Measurements from ENCODE around the gene KIZ. TPM values are rescaled to one million over a fixed set of nuclear protein-coding genes. Genes with fewer than 3 reads are reported as not detected.

KIZ gene, protein sequence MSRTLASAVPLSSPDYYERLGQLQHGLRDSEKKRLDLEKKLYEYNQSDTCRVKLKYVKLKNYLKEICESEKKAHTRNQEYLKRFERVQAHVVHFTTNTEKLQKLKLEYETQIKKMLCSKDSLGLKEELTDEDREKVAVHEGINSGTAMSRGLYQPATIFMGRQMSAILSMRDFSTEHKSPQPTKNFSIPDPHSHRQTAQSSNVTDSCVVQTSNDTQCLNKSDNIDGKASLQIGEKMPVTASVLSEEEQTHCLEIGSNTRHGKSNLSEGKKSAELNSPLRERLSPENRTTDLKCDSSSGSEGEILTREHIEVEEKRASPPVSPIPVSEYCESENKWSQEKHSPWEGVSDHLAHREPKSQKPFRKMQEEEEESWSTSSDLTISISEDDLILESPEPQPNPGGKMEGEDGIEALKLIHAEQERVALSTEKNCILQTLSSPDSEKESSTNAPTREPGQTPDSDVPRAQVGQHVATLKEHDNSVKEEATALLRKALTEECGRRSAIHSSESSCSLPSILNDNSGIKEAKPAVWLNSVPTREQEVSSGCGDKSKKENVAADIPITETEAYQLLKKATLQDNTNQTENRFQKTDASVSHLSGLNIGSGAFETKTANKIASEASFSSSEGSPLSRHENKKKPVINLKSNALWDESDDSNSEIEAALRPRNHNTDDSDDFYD
- 10 to 100 TPM; 12.2 to 19.5 TPM for total RNA-seq

DNA sequence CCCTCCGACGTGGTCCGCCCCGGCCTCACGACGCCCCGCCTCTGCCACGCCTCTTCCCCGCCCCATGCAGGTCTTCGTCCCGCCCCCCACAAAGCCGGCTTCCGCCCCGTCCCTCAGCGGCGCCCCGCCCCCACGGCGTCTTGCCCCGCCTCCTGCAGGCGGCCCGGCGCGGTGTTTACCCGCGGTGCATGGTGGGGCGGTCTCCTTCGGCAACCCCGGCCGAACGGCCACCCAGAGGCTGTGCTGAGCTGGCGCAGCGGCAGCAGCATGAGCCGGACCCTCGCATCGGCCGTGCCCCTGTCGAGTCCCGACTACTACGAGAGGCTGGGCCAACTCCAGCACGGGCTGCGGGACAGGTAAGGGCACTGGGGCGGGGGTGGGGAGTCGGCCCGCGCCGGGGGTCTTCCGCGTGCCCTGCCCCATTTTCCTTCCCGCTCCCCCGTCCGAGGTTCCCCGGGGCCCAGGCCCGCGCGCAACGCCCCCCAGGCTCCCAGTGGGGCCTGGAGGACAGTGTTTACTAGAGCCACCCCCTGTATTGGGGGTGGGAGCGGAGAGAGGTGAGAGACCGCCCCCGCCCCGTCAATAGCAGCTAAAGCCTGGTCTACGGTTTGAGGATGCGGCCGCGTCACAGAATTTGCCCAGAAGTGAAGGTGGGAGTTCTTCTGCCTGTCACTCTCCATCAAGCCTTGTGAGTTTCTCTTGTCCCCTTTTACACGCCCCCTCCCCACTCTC is at the start of gene KIZ:
Gene KIZ, plus strand, starts transcription at position 234 of the 732 bp plus-strand sequence. Its CDS starts 34 bp downstream, at position 268.
- Mint-ChIP-seq H3K9me3 (no peaks in the 10 kb centered on the region), H3K36me3 (no peaks in the 10 kb centered on the region), H3K27ac (peak within 1 kb of the TSS; percentile 85)
- DNase-seq (ENCODE audit: low spot score in 2 of 2) (peak; percentile 95 to 99), ATAC-seq (peak; percentile 97)

GRCh38 chr20:21077809-21078345 is 48.0 kb upstream of the KIZ start:
- H3K36me3 Mint-ChIP-seq: no peaks in the 10 kb centered on the region
- no peak for DNase-seq (ENCODE audit: low spot score in 2 of 2)
- no peak for ATAC-seq

DNA sequence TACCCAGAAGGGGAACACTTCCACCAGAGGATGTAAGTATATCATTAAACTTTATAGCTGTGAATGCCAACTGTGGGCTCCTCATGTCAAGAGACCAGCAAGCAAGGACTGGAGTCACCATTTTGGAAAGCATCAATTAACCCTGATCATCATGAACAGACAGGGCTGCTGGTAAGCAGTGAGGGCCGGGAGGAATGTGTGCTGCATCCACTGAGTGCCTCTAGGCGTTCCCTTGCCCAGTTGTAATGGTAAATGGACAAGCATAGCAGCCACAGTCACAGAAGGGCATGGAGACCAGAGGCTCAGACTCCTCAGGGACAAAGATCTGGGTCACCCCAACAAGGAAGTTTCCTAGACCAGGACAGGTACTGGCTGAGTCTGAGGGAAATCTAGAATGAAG is 43.3 kb upstream of the KIZ start:
- Mint-ChIP-seq H3K36me3 (no peaks in the 10 kb centered on the region), H3K27ac (no peak overlapping the region), H3K9me3 (no peaks in the 10 kb centered on the region)
- no peak for ATAC-seq
- no peak for DNase-seq (ENCODE audit: low spot score in 2 of 2)

More at GRCh38 chr20:21077809-21078345, 48.0 kb upstream of the KIZ start:
- Mint-ChIP-seq H3K27ac (no peak overlapping the region), H3K9me3 (no peaks in the 10 kb centered on the region)

- Mint-ChIP-seq H3K9me3 (no peaks in the 10 kb centered on the region), H3K36me3 (no peaks in the 10 kb centered on the region), H3K27ac (no peak overlapping the region)
- ATAC-seq: no peak
- DNase-seq (ENCODE audit: low spot score in 2 of 2): no peak
These were observed 42.0 kb upstream of the KIZ start for GRCh38 chr20:21083825-21084325.

DNA sequence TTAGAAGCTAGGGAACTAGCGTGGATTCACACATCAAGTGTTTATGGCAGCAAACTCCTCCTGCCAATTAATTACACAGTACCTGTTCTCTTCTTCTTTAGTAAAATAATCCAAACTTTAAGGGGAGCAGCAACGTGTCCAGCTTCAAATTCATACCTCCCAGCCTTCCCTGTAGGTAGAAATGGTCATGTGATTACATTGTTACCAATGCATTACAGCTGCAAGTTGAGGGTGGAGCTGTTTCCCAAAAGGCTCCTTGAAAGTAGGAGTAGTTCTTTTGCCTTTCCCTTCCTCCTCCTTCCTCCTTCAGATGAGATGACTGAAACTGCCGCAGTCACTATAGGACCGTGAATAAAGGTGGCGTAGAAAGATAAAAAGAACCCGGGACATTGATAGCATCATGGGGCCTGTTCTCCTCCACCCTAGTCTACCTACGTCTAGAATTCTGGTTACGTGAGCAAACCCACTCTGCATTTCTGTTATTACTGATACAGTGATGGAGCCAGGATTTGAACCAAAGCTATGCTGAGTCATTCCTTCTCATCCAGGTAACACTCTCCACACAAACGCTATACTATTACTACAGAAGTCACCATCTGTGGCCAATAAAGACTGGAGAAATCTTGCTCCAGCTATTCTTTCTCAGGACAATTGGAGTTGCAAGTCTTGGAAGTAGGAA is 37.9 kb upstream of the KIZ start:
- DNase-seq (ENCODE audit: low spot score in 2 of 2) (no peak), ATAC-seq (no peak)
- Mint-ChIP-seq H3K36me3 (peaks cover 0 to 5% of the 10 kb centered on the region in 2 donors), H3K27ac (no peak overlapping the region), H3K9me3 (no peaks in the 10 kb centered on the region)

DNA sequence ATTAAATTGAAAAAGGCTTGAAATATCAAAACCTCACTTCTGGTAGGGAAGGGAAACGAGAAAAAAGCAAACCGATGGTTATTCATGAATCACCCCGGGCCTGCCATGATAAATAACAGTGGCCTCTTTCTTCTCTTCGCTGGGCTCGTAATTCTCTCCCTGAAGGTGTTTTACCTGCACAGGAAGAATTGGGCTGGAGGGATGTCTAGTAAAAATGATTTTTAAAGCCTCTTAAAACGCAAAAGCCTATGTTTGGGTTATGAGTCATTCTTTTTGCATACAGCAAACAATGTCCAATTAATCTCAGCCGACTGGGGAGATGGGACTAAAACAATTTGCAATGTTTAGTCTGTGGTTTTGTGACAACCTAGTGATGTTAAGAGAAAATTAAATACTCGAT is 36.5 kb upstream of the KIZ start:
- H3K9me3 Mint-ChIP-seq: no peaks in the 10 kb centered on the region
- ATAC-seq: no peak
- no peak overlapping the region for H3K27ac Mint-ChIP-seq
- H3K36me3 Mint-ChIP-seq: peaks cover 0 to 5% of the 10 kb centered on the region in 2 donors
- DNase-seq (ENCODE audit: low spot score in 2 of 2): no peak

DNA sequence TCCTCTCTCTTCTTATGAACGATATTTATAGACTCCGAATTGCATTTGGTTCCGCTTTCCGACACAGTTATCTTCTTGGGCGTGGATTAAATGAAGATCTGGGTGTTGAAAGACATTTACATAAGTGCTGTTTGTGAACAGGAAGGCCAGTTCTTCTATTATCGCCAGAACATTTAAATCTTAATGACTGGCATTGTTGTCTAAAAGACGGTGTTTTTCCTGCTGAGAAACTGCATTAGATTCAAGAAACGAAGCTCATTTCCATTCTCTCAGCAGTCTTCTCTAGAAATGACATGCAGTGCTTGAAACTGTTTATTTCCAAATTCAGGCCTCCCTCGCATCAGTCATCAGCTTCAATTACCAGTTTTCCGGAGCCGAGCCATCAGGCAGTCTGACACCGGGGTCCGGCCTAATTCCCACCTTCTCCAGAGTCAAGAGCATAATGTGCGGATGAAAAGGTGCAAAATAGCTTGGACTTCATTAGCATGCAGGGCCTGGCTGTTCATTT is 35.7 kb upstream of the KIZ start:
- DNase-seq (ENCODE audit: low spot score in 2 of 2) (no peak), ATAC-seq (no peak)
- no peaks in the 10 kb centered on the region for H3K9me3 Mint-ChIP-seq
- H3K36me3 Mint-ChIP-seq: peaks cover 0 to 5% of the 10 kb centered on the region in 2 donors
- H3K27ac Mint-ChIP-seq: no peak overlapping the region

- DNase-seq (ENCODE audit: low spot score in 2 of 2): no peak
- H3K27ac Mint-ChIP-seq: no peak overlapping the region
These were observed 35.2 kb upstream of the KIZ start for GRCh38 chr20:21090721-21091120.

GRCh38 chr20:21092806-21093205 is 33.1 kb upstream of the KIZ start:
- Mint-ChIP-seq H3K9me3 (no peaks in the 10 kb centered on the region), H3K27ac (no peak overlapping the region), H3K36me3 (peaks cover 0 to 5% of the 10 kb centered on the region in 2 donors)
- DNase-seq (ENCODE audit: low spot score in 2 of 2): no peak
- no peak for ATAC-seq

More at GRCh38 chr20:21090721-21091120, 35.2 kb upstream of the KIZ start:
- Mint-ChIP-seq H3K9me3 (no peaks in the 10 kb centered on the region), H3K36me3 (peaks cover 0 to 5% of the 10 kb centered on the region in 2 donors)
- ATAC-seq: no peak

DNA sequence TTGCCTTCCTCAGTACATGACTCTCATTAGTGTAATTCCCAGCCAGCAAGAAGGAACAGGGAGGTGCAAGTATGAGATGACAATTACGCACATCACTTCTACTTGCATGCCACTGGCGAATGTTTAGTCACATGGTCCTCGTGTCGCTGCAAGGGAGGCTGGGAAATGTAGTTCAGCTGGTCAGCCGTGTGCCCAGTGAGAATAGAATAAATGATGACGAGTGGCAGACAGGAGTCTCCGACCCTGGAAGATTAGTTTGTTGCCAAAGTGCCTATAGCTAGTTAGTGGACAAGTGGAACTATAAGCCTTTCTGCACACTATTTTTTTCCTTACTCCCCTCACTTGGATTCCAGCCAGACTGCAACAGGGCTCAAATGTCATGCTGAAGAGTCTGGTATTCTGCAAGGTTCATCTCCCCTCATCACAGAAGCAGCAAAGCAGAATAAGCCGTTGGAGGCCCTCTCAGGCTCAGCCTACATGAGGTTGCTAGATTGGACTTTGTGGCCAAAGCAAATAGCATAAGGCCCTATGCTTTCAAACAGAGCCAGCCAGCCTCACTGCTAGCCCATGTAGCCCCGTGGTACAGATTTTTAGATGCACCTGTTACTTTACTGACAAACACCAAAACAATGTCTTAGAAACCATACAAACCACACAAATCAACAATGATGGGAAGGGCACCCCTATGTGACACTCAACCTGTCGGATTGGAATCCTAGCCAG is 29.4 kb upstream of the KIZ start:
- Mint-ChIP-seq H3K36me3 (peaks cover 5 to 6% of the 10 kb centered on the region in 2 donors), H3K9me3 (no peaks in the 10 kb centered on the region), H3K27ac (no peak overlapping the region)
- ATAC-seq (peak in 1 of 2 donors; percentile 66), DNase-seq (ENCODE audit: low spot score in 2 of 2) (no peak)

DNA sequence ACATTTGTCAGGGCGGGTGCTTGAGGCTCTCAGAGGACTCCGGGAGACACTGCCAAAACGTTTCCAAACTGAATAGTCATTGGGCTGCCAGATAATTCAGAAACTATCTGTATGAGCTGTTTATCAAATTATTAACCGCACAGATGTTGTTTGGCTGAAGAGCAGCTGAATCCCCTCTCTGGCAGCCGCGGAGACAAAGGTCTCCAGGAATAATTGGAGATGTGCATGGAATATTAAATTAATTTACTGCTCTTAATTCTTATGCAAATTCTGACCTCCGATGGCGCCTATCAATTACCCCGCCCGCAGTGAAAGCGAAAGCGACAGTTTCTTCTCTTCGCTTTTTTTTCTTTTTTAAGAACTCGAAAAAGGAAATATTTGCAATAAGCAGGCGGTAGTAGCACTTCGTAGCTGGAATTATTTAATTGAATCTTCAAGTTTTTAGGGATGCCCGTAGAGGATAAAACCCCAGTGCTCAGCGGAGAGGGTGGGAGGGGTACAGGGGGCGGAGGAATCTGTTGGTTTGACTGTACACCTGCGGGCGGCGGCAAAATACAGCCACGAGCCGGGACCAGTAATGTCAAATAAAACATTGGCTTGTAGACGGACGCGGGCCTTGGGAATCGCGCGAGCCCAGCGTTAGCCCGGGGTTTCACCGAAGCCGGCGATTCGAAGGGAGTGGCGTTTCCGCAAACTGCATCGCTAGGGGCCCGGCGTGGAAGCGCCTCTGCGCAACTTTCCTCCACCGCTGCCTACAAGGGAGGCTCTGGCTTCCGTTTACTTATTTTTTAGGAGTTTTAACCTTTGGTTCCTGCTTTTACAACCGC is 25.9 kb upstream of the KIZ start:
- peaks cover 5 to 10% of the 10 kb centered on the region in 2 donors for H3K36me3 Mint-ChIP-seq
- peak overlapping the region in 1 of 2 donors; percentile 91 for H3K27ac Mint-ChIP-seq
- ATAC-seq: peak; percentile 56 to 73

GRCh38 chr20:21100578-21101452 is 25.1 kb upstream of the KIZ start:
- no peaks in the 10 kb centered on the region for H3K9me3 Mint-ChIP-seq
- DNase-seq (ENCODE audit: low spot score in 2 of 2) (peak in 1 of 2 donors; percentile 22), ATAC-seq (peak in 1 of 2 donors; percentile 43)
- peaks cover 5 to 10% of the 10 kb centered on the region in 2 donors for H3K36me3 Mint-ChIP-seq
- peak overlapping the region; percentile 47 to 91 for H3K27ac Mint-ChIP-seq

More for the DNA sequence above, 25.9 kb upstream of the KIZ start:
- DNase-seq (ENCODE audit: low spot score in 2 of 2): peak; percentile 38 to 63
- no peaks in the 10 kb centered on the region for H3K9me3 Mint-ChIP-seq

DNA sequence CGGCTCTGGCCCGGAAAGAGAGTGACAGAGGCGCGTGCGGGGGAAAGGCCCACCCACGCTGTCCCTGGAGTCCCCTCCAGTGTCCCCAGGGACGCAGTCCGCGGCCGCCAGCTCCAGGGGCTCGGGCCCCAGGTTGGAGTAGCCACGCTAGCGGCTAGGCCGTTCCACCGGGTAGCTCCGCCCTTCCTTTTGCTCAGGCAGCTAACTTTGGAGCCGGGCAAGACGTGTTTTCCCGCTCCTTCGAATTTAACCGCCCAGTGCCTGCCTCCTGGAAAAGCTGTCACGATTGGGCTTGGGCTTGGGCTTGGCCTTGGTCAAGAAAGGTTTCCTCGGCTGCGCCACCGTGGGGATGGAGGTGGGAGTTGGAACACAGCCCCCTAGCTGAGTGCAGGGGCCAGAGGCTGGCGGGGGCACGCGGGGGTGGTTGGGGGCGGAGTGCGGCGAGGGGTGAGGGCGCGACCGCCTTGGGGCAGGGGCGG is 24.4 kb upstream of the KIZ start:
- H3K27ac Mint-ChIP-seq: no peak overlapping the region
- peak in 1 of 2 donors; percentile 18 for DNase-seq (ENCODE audit: low spot score in 2 of 2)
- peaks cover 5 to 13% of the 10 kb centered on the region in 2 donors for H3K36me3 Mint-ChIP-seq
- H3K9me3 Mint-ChIP-seq: no peaks in the 10 kb centered on the region
- no peak for ATAC-seq

All from activated naive CD4-positive, alpha-beta T cell treated with anti-CD3 and anti-CD28 coated beads, Interleukin-2, amount 50 U/mL, for 72 hours (primary cell).